Measurements from ENCODE around the gene GRM4. TPM values are rescaled to one million over a fixed set of nuclear protein-coding genes. Genes with fewer than 3 reads are reported as not detected.

The GRM4 gene
- total RNA-seq, 1 experiment from 2014 or later: 5.6 TPM

GRCh38 chr6:34194772-34195171 is 48.9 kb upstream of the GRM4 start:
- H3K18ac ChIP-seq (ENCODE audit: insufficient read length, low read depth, low read length): no peak overlapping the region
- TF ChIP-seq CTCF (conservative IDR thresholded peaks at IDR 0.05): peak; percentile 59
- H3K23me2 ChIP-seq (ENCODE audit: insufficient read length, low read depth, low read length, poor library complexity, severe bottlenecking): no peaks in the 10 kb centered on the region
- H3K27me3 ChIP-seq (ENCODE audit: insufficient read depth, low read length): no peaks in the 10 kb centered on the region
- H3K27ac Mint-ChIP-seq: no peak overlapping the region
- H2BK15ac ChIP-seq (ENCODE audit: low read depth, low read length): no peak overlapping the region
- no peaks in the 10 kb centered on the region for H3K79me2 ChIP-seq (ENCODE audit: insufficient read depth, low read length)
- no peak overlapping the region for H3K4ac ChIP-seq (ENCODE audit: low read depth, low read length)
- no peak for DNase-seq
- no peak overlapping the region for H3K23ac ChIP-seq (ENCODE audit: insufficient read length, low read depth, low read length)
- no peaks in the 10 kb centered on the region for H3K9me3 ChIP-seq (ENCODE audit: control insufficient read depth, low read depth, low read length)
- H2AK5ac ChIP-seq (ENCODE audit: insufficient read length, low read length): no peak overlapping the region
- no peaks in the 10 kb centered on the region for H3K79me1 ChIP-seq (ENCODE audit: insufficient read depth, low read depth, low read length, poor library complexity, severe bottlenecking)
- peaks cover 13% of the 10 kb centered on the region for H3K27me3 Mint-ChIP-seq (ENCODE audit: low read depth)
- no peak overlapping the region for H3K9ac ChIP-seq (ENCODE audit: extremely low read depth, insufficient read length, low read length)
- no peak overlapping the region for H2BK5ac ChIP-seq (ENCODE audit: insufficient read length, low read length)
- H3K4me3 Mint-ChIP-seq: peak overlapping the region in 1 of 2 experiments; percentile 22; a peak in 1 of 5 replicates
- no peak overlapping the region for H3K4me2 ChIP-seq (ENCODE audit: insufficient read depth, insufficient read length, low read length)
- H3T11ph ChIP-seq (ENCODE audit: low read length): no peak overlapping the region
- H4K8ac ChIP-seq (replicated peaks; ENCODE audit: insufficient read length, low read depth, low read length): no peak overlapping the region
- peaks cover 8 to 9% of the 10 kb centered on the region in 2 experiments for H3K4me1 Mint-ChIP-seq
- no peak overlapping the region for H3K14ac ChIP-seq (ENCODE audit: insufficient read depth, low read length)
- H2AFZ ChIP-seq (ENCODE audit: low read length): no peak overlapping the region
- H3K4me1 ChIP-seq (ENCODE audit: insufficient read depth, low read length): no peaks in the 10 kb centered on the region; the same call in 1 of the 2 replicates
- no peak overlapping the region for H3K27ac ChIP-seq (ENCODE audit: insufficient read length, low read depth, low read length)
- no CpG with 5 or more reads among the region's 3 CpGs for whole genome bisulfite sequencing (ENCODE audit: extremely low coverage, insufficient read length, low lambda C conversion rate)
- no peak overlapping the region for H3K56ac ChIP-seq (ENCODE audit: insufficient read length, low read depth, low read length)
- no peaks in the 10 kb centered on the region for H3K9me3 Mint-ChIP-seq
- no peak overlapping the region for H2BK20ac ChIP-seq (ENCODE audit: low read depth, low read length, poor library complexity, severe bottlenecking)
- no peaks in the 10 kb centered on the region for H3K36me3 Mint-ChIP-seq (ENCODE audit: insufficient read depth in 1 of 3, low read depth in 3 of 3)
- H4K91ac ChIP-seq (ENCODE audit: insufficient read length, low read depth, low read length): no peak overlapping the region
- H4K5ac ChIP-seq (ENCODE audit: insufficient read length, low read depth, low read length): no peak overlapping the region
- no peak overlapping the region for H2BK12ac ChIP-seq (ENCODE audit: insufficient read length, low read depth, low read length)
- H2BK120ac ChIP-seq (ENCODE audit: low read depth, low read length, poor library complexity, severe bottlenecking): no peak overlapping the region
- H4K20me1 ChIP-seq (ENCODE audit: control insufficient read depth, insufficient read depth, insufficient read length): no peaks in the 10 kb centered on the region

Data from H9 (cell line).